ENCODE measurements around the gene ADAMTSL5. TPM values are rescaled to one million over a fixed set of nuclear protein-coding genes. Genes with fewer than 3 reads are reported as not detected.

Gene ADAMTSL5
- total RNA-seq, 1 donor from 2014 or later: 0.43 TPM

DNA sequence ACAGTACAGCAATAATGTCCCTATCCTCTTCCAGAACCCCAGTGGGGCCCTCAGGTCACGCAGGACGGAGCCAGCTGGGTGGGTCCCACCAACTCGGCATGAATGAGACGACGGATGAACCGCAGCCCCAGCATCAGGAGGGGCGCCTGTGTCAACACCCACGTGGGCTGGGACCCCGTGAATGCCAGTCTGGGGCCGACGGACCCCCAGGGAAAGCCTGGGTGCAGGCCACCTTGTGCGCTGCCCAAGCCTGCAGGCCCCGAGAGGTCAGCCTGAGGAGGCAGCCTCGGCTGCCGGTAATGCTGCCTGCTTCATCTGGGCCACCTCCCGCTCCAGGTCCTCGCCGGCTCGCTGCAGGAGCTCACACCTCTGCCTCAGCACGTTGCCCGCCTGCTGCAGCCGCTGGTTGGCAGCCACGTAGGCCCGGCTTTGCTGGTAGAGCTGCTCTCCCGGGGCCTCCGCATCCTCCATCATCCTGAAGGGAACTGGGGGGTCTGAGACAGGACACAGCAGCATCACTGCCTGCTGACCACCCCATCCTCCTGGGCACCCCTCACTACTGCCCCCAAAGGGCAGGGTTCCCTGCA, 38.0 kb downstream of the ADAMTSL5 start:
- intact Hi-C loops (cut with DNase I): no loop called here
- Histone ChIP-seq H3K4me3 (no peak overlapping the region), H3K27me3 (peaks cover 35% of the 10 kb centered on the region), H3K36me3 (peaks cover 6 to 24% of the 10 kb centered on the region in 2 donors), H3K27ac (no peak overlapping the region), H3K4me1 (peaks cover 18 to 34% of the 10 kb centered on the region in 2 donors), H3K9me3 (no peaks in the 10 kb centered on the region)
- no peak for DNase-seq (ENCODE audit: low spot score in 2 of 2)
- TF ChIP-seq, protein P1, sequence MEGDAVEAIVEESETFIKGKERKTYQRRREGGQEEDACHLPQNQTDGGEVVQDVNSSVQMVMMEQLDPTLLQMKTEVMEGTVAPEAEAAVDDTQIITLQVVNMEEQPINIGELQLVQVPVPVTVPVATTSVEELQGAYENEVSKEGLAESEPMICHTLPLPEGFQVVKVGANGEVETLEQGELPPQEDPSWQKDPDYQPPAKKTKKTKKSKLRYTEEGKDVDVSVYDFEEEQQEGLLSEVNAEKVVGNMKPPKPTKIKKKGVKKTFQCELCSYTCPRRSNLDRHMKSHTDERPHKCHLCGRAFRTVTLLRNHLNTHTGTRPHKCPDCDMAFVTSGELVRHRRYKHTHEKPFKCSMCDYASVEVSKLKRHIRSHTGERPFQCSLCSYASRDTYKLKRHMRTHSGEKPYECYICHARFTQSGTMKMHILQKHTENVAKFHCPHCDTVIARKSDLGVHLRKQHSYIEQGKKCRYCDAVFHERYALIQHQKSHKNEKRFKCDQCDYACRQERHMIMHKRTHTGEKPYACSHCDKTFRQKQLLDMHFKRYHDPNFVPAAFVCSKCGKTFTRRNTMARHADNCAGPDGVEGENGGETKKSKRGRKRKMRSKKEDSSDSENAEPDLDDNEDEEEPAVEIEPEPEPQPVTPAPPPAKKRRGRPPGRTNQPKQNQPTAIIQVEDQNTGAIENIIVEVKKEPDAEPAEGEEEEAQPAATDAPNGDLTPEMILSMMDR (IDR thresholded peaks at IDR 0.05): no peak

DNA sequence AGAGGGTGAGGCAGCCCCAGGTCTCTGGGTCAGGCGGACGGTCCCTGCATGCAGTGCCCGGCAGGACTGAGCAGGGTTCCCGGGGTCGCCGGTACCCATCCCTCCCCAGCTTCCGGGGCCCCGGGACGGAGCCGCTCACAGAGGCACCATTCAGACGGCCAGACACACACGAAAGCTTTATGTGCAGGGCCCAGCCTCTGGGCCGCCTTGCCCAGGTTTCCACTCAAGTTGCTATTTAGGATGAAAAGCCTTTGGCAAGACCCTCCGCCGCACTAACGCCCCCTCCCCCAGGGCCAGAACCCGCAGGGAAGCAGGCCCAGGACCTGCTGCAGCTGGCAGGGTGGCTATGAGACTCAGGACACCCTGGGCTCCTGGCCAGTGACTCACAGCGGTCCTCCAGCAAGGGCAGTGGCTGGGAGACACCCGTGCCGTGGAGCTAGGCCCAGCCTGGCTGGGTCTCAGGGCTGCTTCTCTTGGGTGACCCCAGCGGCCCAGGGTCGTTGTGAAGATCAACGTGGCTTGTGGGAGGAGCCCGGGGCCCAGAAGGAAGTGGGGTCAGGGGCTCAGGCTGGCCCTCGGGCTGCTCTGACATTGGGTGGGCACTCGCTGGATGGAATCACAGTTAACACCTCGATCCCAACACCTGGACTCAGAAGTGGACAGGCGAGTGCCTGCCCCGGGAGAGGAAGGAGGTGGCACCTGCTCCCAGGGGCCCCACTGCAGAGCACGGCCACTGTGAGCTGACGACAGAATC, 38.6 kb downstream of the ADAMTSL5 start:
- Histone ChIP-seq H3K4me1 (peaks cover 21 to 32% of the 10 kb centered on the region in 2 donors), H3K27ac (no peak overlapping the region), H3K27me3 (peaks cover 38% of the 10 kb centered on the region), H3K4me3 (no peak overlapping the region), H3K36me3 (peaks cover 6 to 24% of the 10 kb centered on the region in 2 donors), H3K9me3 (no peaks in the 10 kb centered on the region)
- intact Hi-C loops (cut with DNase I): no loop called here
- TF ChIP-seq, protein P1 (IDR thresholded peaks at IDR 0.05): no peak
- no peak for DNase-seq (ENCODE audit: low spot score in 2 of 2)

DNA sequence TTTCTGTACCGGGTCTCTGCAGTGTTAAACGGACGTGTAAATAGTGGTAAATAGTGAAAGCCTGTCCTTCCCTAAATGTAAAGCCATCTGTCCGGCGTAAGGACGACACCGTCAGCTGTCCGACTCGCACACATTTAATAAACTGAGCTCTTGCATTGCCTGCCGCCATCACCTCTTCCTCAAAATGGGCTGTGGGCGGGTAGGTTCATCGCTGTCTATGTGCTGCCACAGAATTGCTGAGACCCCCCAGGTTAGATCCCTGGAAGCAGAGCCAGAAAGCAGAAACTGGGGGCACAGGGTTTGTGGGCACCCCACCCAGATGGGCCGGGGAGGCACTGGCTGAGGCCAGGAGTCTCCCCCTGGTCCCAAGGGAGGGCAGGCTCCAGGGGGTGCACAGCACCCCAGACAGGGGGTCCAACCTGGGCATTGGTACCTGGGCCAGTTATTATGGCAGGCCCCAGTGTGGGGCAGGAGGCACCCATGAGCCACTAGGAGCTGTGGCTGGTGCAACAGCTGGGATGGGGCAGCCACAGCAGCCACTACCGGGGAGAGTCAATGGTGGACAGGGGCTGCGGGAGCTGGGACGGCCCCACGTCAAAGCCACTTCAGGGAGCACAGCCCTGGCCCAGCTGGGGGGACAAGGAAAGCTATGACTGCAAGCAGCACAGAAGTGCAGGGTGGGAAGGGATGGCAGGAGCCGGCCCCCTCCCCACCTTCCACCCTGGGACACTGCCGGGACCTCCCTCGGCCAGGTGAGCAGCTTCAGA, 39.6 kb downstream of the ADAMTSL5 start:
- TF ChIP-seq, protein P1 (IDR thresholded peaks at IDR 0.05): no peak

DNA sequence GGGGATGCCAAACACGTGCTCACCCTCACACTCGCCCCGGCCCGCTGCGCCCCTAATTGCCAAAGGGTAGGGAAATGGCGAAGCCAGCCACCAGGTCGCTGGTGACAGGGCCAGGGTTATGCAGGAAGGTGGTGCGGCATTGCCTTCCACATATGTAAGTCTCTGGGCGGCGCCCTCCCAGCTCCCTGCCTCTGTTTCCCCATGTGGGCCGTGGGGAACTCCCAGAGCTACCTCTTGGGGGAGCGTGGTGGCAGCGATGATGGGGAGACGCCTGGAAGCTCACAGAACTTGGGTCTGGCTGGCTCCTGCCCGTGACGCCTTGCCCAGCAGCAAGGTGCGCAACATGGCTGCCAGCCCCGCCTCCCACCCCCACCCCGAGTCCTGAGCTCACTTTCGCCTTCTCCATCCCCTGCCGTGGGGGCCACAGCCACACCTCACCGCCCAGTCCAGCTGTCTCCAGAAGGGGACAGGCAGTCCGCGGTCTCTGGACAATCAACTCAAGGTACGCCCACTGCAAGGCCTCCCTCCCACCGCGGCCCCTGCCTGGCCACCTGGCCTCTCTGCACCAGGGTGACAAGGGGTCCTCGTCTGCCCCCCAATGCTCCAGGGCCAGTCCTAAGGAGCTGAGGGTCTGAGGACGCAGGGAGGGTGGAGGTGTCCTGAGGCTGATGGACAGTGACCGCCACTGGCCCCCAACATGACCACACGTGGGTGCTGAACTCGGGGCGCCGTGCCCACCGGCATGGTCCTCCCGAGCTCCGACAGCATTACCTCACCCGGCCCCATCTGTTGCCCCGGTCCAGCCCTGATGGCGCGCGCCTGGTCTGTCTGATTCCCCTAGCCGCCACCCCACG, 40.4 kb downstream of the ADAMTSL5 start:
- peaks cover 49% of the 10 kb centered on the region for H3K27me3 ChIP-seq
- no peak overlapping the region for H3K4me3 ChIP-seq
- TF ChIP-seq, protein P1 (IDR thresholded peaks at IDR 0.05): no peak
- no peak overlapping the region for H3K27ac ChIP-seq
- peaks cover 34 to 38% of the 10 kb centered on the region in 2 donors for H3K4me1 ChIP-seq
- H3K9me3 ChIP-seq: no peaks in the 10 kb centered on the region
- H3K36me3 ChIP-seq: peaks cover 6 to 24% of the 10 kb centered on the region in 2 donors
- no peak for DNase-seq (ENCODE audit: low spot score in 2 of 2)
- intact Hi-C loops (cut with DNase I): no loop called here

More for the DNA sequence above, 39.6 kb downstream of the ADAMTSL5 start:
- H3K27me3 ChIP-seq: peaks cover 41% of the 10 kb centered on the region
- no peak for DNase-seq (ENCODE audit: low spot score in 2 of 2)
- no peak overlapping the region for H3K4me3 ChIP-seq
- intact Hi-C loops (cut with DNase I): no loop called here
- H3K27ac ChIP-seq: no peak overlapping the region
- H3K4me1 ChIP-seq: peaks cover 27 to 35% of the 10 kb centered on the region in 2 donors
- H3K36me3 ChIP-seq: peaks cover 6 to 24% of the 10 kb centered on the region in 2 donors
- H3K9me3 ChIP-seq: no peaks in the 10 kb centered on the region

Data from ascending aorta (tissue), 2 donors.